Amniotic stem cell (primary cell): ENCODE data around the gene FBXO42.

Source experiments
- DNase-seq: peaks from one replicate; lab custom pipeline; 2025; lab: John Stamatoyannopoulos, UW

The FBXO42 gene

DNA sequence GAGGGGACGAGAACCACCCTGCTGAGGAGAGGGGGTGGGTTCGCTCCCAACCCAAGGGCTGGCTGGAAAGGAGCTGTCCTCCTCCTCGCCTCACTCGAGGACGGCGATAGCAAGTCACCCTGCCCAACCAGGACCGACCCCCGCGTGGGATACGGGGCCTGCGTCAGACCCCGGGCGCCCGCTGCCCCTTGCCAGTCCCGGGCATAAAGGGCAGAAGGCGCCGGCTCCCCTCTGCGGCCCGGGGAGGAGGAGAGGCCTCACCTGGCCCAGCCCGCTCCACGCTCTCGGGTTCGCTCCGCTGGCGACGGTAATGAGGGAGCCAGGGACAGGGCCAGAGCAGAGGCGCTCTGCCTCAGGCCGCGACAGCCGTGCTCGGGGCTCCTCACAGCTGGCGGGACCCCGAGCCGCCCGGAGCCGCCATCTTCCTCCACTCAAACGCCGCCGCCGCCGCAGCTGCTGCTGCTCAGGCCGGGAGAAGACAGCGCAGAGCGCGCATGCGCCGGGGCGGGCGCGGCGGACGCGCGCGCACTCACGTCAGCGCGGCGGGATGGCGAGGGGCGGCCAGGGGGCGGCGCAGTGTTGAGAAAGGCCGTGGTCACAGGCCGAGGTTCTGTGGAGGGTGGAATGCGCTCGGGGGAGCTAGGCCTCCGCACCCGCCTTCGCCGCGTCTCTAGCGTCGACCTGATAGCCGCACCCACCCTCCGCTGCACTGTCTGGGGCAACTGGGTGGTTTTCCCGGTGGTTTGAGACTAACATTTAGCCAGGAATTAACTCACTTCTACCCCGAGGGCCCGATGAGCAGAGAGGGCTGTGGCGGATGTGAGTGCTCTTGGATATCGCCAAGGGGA lies at the start of gene FBXO42:
FBXO42 (minus strand) TSS at position 487 of the 848 bp plus-strand sequence. CDS start 37,062 bp downstream, outside the sequence.
- no peak for DNase-seq

DNA sequence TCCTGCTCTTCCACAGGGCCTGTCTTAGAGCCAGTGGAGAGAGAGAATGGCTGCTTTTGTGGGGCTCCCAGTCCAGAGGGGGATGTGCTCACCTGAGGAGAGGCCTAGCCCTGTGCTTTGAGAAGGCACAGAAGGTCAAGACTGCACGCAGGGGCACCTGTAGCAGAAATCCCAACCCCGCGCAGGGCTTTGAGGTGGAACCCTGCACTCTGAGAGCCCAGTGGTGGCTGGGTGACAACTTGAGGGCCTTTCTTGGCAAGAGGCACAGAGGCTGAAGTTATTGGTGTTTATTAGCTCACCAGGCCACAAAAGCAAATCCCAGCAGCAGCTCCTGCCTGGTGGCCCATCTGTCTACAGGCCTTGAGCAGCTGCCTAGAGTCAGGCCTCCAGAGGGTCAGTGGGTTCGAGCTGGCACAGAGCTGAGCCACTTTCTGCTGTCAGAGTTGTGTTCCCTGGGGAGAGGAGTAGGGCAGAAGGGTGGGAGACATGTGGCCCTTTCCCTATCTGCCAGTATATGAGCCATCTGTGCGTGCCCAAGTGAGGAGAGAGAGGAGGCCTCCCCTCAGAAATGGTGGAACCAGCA lies 46.2 kb upstream of the FBXO42 start:
- DNase-seq: no peak

GRCh38 chr1:16397120-16397519 lies 44.8 kb upstream of the FBXO42 start:
- no peak for DNase-seq

- DNase-seq: no peak
These were observed 44.3 kb upstream of the FBXO42 start for GRCh38 chr1:16396591-16396990.

GRCh38 chr1:16394977-16395376 lies 42.7 kb upstream of the FBXO42 start:
- DNase-seq: no peak

DNA sequence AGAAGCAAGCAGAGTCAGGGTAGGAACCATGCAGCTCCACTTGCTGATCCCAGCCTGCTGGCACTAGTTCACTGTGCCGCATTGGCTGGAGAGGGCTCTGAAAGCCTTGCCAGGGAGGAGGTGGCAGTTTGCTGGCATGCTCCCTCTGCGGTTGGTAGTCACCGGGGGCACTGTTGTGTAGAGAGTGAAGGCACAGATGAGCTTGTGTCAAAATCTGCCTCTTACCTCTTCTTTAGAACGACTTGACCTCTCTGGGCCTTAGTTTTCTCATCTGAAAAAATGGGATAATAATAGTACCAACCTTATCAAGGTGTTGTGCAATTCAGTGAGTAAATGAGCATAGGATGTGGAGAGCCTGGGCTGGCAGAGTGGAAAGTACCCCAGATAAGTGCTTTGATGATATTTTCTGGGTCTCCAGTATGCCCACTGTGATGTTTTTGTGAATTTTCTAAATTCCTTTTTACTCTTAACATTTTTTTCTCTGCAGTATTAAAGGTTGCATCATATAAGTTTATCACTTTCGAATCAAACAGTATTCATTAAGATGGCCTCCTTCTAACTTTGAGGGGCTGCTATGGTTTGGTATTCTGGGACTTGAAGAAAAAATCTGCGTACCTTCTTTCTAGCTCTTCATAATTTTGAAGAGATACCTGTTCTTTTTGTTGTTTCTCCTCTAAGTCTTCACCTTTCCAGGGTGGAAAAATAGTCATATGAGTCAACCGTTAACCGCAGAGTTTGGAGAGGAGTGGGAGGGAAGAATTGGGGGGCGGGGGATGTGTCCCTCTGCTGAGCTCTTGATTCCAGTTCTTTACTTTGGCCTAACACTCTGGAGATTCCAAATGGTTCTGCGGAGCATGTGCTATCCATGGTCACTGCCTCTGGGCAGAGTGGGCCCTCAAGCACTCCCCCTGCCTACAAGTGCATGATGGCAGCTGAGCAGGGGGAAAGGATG lies 41.6 kb upstream of the FBXO42 start:
- DNase-seq: no peak

- no peak for DNase-seq
These were observed 40.7 kb upstream of the FBXO42 start for GRCh38 chr1:16392740-16393569.

DNA sequence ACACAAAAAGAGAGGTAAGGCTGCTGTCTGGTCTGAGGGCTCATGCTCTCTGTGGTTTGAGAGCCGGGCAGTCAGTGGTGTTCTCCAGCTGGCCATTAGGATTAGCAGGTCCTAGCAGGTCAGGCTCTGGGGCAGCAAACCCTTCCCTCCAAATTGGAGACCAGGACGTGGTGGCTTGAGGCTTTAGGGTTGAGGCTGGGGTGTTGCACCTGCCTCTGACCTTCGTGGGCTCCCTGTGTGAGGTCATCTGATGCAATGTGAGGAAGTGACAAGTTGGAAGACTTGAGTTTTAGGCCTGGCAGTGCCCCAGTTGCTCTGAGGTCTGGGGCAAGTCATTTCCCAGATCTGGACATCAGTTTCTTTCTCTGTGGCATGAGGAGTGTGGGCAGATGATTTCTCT lies 39.1 kb upstream of the FBXO42 start:
- no peak for DNase-seq

GRCh38 chr1:16387201-16388188 lies 35.2 kb upstream of the FBXO42 start:
- no peak for DNase-seq

DNA sequence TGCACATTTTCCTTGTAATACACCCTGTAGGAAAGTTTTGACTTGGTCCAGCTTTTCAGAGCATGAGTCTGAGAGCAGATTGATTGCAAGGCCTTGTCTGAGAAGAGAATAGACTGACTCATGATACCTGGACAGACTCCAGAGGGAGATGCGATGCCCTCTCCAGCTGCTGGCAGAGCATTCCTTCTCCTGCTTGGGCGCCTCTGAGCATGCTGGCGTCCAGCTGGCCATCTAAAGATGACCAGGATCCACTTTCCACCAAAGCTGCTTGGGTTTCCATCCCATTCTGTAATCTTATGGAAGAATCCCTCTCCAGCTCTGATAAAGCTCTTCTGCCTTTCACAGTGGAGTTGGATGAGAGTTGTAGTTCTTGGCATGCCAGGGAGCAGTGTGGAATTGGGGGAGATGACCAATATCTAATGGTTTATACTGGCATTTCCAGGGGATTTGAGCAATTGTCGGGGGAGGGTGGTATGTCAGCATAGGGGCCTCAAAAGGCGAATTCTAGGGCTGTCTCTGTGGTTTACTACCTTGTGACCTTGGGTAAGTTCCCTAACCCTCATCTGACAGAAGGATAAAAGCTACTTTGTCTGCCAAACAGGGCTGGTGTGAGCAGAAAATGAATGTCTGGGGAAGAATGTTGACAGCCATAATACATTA lies 34.3 kb upstream of the FBXO42 start:
- DNase-seq: peak; percentile 88

DNA sequence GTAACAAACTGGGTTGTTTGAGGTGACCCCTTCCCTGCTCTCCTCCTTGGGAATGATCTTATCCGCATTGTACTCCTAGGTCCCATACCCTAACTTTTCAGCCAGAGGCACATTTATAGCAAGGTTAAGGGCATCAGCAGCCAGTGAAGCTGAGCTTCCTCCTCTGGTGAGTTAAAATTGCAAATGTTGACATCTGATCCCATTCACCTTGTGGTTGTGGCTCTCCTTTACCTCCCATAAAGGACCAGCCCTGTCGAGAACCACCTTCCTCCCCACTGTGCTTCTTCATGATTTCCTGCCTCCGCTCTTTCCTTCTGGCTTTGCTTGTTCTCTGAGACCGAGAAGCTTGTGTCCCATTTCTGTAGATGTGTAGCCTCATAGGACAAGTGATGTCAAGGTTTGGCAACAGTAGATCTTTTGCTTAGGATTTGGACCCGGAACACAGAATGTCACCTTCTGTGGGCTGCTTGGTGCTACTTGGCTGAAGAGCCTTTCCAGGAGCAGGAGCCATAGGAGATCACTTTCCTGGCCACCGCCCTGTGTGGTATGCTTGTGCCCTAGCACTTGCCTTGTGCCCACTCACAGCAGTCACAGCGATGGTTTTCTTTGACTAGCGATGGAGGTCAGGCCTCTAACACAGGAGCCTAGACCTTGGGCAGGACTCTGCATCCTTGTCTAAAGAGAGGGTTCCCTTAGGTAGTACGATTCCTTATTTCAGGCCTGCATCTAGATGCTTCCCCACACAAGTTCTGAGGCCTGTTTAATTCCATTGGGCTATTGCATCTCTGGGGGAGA lies 33.6 kb upstream of the FBXO42 start:
- no peak for DNase-seq

- no peak for DNase-seq
These were observed 31.6 kb upstream of the FBXO42 start for GRCh38 chr1:16383888-16384287.

DNA sequence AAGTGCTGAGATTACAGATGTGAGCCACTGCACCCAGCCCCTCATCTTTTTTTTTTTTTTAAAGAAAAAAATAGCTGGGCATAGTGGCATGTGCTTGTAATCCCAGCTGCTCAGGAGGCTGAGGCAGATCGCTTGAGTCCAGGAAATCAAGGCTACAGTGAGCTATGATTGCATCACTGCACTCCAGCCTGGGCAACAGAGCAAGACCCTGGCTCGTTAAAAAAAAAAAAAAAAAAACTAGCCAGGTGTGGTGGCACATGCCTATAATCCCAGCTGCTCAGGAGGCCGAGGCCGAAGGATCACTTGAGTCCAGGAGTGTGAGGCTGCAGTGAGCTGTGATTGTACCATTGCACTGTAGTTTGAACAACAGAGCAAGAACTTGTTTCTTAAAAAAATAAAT lies 28.6 kb upstream of the FBXO42 start:
- no peak for DNase-seq

DNA sequence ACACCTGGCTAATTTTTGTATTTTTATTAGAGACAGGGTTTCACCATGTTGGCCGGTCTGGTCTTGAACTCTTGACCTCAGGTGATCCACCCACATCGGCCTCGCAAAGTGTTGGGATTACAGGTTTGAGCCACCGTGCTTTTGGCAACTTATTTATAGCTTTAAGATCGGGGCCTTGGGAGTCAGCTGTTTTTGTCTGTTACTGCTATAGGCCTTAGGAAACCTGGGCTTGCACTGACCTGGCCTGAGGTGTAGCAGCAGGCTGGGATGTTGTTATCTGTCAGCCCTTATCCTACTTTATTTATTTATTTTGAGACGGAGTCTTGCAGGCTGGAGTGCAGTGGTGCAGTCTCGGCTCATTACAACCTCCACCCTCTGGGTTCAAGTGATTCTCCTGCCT lies 26.2 kb upstream of the FBXO42 start:
- DNase-seq: no peak

- DNase-seq: no peak
These were observed 24.7 kb upstream of the FBXO42 start for GRCh38 chr1:16376971-16377370.

DNA sequence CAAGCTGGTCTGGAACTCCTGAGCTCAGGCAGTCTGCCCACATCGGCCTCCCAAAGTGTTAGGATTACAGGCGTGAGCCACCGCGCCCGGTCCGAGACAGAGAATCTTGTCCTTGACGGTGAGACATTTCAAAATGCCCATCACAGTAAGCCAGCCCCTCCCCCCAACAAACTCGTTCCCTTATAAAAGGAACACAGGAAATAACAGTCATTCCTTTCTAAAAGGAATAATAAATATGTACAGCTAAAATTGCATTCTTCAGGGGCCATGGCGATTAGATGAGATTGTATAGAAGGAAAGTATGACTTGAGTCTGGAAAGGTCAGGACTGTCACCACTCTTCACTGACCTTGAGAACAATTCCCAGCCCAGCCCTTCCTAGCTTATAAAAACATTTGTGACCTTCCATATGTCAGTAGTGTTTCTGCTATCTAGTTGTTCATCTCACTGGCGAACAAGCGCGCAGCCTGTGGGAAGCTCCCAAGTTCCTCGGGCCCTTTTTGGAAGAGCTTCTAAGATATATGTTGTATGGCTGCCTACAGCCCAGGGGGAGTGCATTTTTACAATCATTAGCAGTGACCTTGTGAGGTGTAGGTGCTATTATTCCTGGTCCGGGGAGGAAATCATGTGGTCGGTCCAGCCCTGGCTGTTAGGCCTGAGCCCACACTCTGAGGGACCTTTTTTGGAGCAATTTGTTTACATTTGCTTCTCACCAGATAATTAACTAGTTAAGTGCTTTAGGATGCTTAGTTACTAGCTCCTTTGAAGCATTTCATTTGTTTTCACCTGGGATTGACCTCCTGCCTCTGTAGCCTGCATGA lies 23.5 kb upstream of the FBXO42 start:
- DNase-seq: no peak

GRCh38 chr1:16374266-16374665 lies 22.0 kb upstream of the FBXO42 start:
- DNase-seq: no peak
